ENCODE data around the gene GAL3ST2.

- no peak for TF ChIP-seq POLR2A (IDR thresholded peaks at IDR 0.05)
- no peak for TF ChIP-seq CTCF (IDR thresholded peaks at IDR 0.05)
Measured at GRCh38 chr2:241780939-241781569, 4.4 kb downstream of the GAL3ST2 start.

Measured in adrenal gland (tissue), 5 donors.